Lower leg skin (tissue), 3 donors: ENCODE data around the gene STAMBPL1.

ENCODE experiments used
- CTCF ChIP-seq, 3 donors: fragments of 450-650 bp; IDR thresholded peaks; one replicate each; pipeline ENCODE4 v1.5.1; 2016; ENCODE audit warnings: antibody characterized with exemption in 3 of 3, mild to moderate bottlenecking in 3 of 3, moderate library complexity in 2 of 3
- POLR2A ChIP-seq, 2 donors: fragments of 450-650 bp; IDR thresholded peaks; one replicate each; pipeline ENCODE4 v1.6.1; 2016 to 2017; ENCODE audit warnings: antibody characterized with exemption in 2 of 2, mild to moderate bottlenecking in 1 of 2, moderate library complexity in 1 of 2

- TF ChIP-seq CTCF (IDR thresholded peaks at IDR 0.05) (no peak), POLR2A (IDR thresholded peaks at IDR 0.05) (no peak)
Observed at GRCh38 chr10:88877298-88877697, 2.7 kb upstream of the STAMBPL1 start.
